A549 (cell line): ENCODE data around the gene ADD2. TPM values are rescaled to one million over a fixed set of nuclear protein-coding genes. Genes with fewer than 3 reads are reported as not detected.

Experiments
- ATAC-seq, 2 experiments: fragments of 200-7000 bp in 1 of 2; fragments of >200 bp in 1 of 2; cut with Nextera tagmentation in 1 of 2; cut with Tn5 transposase in 1 of 2; 3 replicates each; pipeline versions ENCODE4 v1.8.0 to v1.9.1; 2018 to 2020; ENCODE audit warnings: mild to moderate bottlenecking in 1 of 2, moderate library complexity in 1 of 2
- CTCF ChIA-PET: fragments of 300-600 bp; sonication (Branson Sonifier 250); formaldehyde crosslinking; extraction: SDS; loops from one replicate; lab custom pipeline; 2021; ENCODE audit warnings: antibody characterized with exemption, inconsistent platforms; lab: Yijun Ruan, JAX
- POLR2A ChIA-PET: fragments of 350-600 bp; formaldehyde crosslinking; extraction: SDS; loops from one replicate; lab custom pipeline; 2021; ENCODE audit warnings: antibody characterized with exemption, inconsistent platforms; lab: Yijun Ruan, JAX
- DNase-seq, 2 experiments: peaks; one replicate each; pipeline versions ENCODE4 v3.0.0 to v3.0.0-alpha.2; 2011 to 2016; ENCODE audit warnings: low read depth in 1 of 2, low spot score in 1 of 2
- FAIRE-seq: peaks from 2 replicates; lab custom pipeline; 2011; peaks lifted over from hg19 to GRCh38; lab: Jason Lieb, UNC
- H3K27ac ChIP-seq, 2 experiments: fragments of >200 bp; sonication (Bioruptor Twin); formaldehyde crosslinking; 3 replicates each; pipeline ENCODE4 v1.5.1; 2016 to 2017
- H3K4me1 ChIP-seq: fragments of >200 bp; sonication (Bioruptor Twin); formaldehyde crosslinking; 3 replicates; pipeline ENCODE4 v1.6.1; 2016
- H3K4me2 ChIP-seq: fragments of >200 bp; sonication (Bioruptor Twin); formaldehyde crosslinking; 3 replicates; pipeline ENCODE4 v1.6.1; 2016
- H3K4me3 ChIP-seq: fragments of >200 bp; sonication (Bioruptor Twin); formaldehyde crosslinking; 3 replicates; pipeline ENCODE4 v1.5.1; 2016
- H3K9me3 ChIP-seq: fragments of >200 bp; sonication (Bioruptor Twin); formaldehyde crosslinking; 3 replicates; pipeline ENCODE4 v1.6.1; 2016
- BHLHE40 ChIP-seq: IDR thresholded peaks from 2 replicates; pipeline ENCODE4 v1.6.1; 2012; ENCODE audit warnings: low read depth, low read length, inconsistent platforms
- CBX8 ChIP-seq: fragments of 200-600 bp; sonication (generic); IDR thresholded peaks from 2 replicates; pipeline ENCODE4 v1.6.1; 2016
- CEBPB ChIP-seq, 2 experiments: fragments of >200 bp in 1 of 2; sonication (Bioruptor Twin) in 1 of 2; formaldehyde crosslinking in 1 of 2; IDR thresholded peaks; 2 replicates each; pipeline ENCODE4 v1.6.1; 2012 to 2016
- CTCF ChIP-seq: fragments of >200 bp; sonication (Bioruptor Twin); formaldehyde crosslinking; IDR thresholded peaks from 3 replicates; pipeline ENCODE4 v1.5.1; 2016
- ELK1 ChIP-seq: fragments of 150-350 bp; IDR thresholded peaks from 2 replicates; pipeline ENCODE4 v1.6.1; 2014; ENCODE audit warnings: low read depth, mild to moderate bottlenecking, low read length
- EP300 ChIP-seq, 2 experiments: fragments of >200 bp; sonication (Bioruptor Twin); formaldehyde crosslinking; IDR thresholded peaks; 2 replicates in 1 of 2; 3 replicates in 1 of 2; pipeline ENCODE4 v1.6.1; 2016 to 2017
- ESRRA ChIP-seq: fragments of 150-350 bp; IDR thresholded peaks from 2 replicates; pipeline ENCODE4 v1.6.1; 2014; ENCODE audit warnings: mild to moderate bottlenecking, low read length, borderline replicate concordance
- HDAC2 ChIP-seq: fragments of 200-600 bp; sonication (generic); IDR thresholded peaks from 2 replicates; pipeline ENCODE4 v1.6.1; 2016
- HES2 ChIP-seq: fragments of >200 bp; sonication (Bioruptor Twin); formaldehyde crosslinking; IDR thresholded peaks from 2 replicates; pipeline ENCODE4 v1.6.1; 2016
- HOXA7 ChIP-seq: fragments of 250-450 bp; sonication (Bioruptor Pico); IDR thresholded peaks from 2 replicates; pipeline ENCODE4 v1.5.0; 2020; ENCODE audit warnings: mild to moderate bottlenecking, moderate library complexity
- HOXB5 ChIP-seq: fragments of 250-450 bp; sonication (Bioruptor Pico); IDR thresholded peaks from 2 replicates; pipeline ENCODE4 v1.5.0; 2020; ENCODE audit warnings: mild to moderate bottlenecking, moderate library complexity
- JUNB ChIP-seq: fragments of >200 bp; sonication (Bioruptor Twin); formaldehyde crosslinking; IDR thresholded peaks from 2 replicates; pipeline ENCODE4 v1.6.1; 2016
- KDM5A ChIP-seq: fragments of 200-600 bp; sonication (generic); IDR thresholded peaks from 2 replicates; pipeline ENCODE4 v1.6.1; 2016; ENCODE audit warnings: antibody characterized with exemption, mild to moderate bottlenecking
- NPAS2 ChIP-seq: fragments of 250-450 bp; sonication (Bioruptor Pico); IDR thresholded peaks from 2 replicates; pipeline ENCODE4 v1.8.0; 2022; ENCODE audit warnings: mild to moderate bottlenecking, moderate library complexity, borderline replicate concordance
- POLR2A ChIP-seq: IDR thresholded peaks from 2 replicates; pipeline ENCODE4 v1.6.1; 2012; ENCODE audit warnings: mild to moderate bottlenecking, low read length
- POLR2AphosphoS2 ChIP-seq: conservative IDR thresholded peaks from 2 replicates; pipeline ENCODE4 v1.6.1; 2012; ENCODE audit warnings: low read length, improper control_type of control experiment, inconsistent platforms
- RCOR1 ChIP-seq: fragments of 150-350 bp; IDR thresholded peaks from 2 replicates; pipeline ENCODE4 v1.6.1; 2014; ENCODE audit warnings: antibody characterized with exemption, low read length, low read depth
- RFX5 ChIP-seq: fragments of 450-650 bp; IDR thresholded peaks from 2 replicates; pipeline ENCODE4 v1.7.1; 2014; ENCODE audit warnings: antibody characterized with exemption, mild to moderate bottlenecking, moderate library complexity
- RNF2 ChIP-seq: fragments of 200-600 bp; sonication (generic); IDR thresholded peaks from 2 replicates; pipeline ENCODE4 v1.6.1; 2016; ENCODE audit warnings: low read depth, mild to moderate bottlenecking, antibody characterized with exemption, moderate library complexity, borderline replicate concordance
- SMC3 ChIP-seq: fragments of >200 bp; sonication (Bioruptor Twin); formaldehyde crosslinking; IDR thresholded peaks from 3 replicates; pipeline ENCODE4 v1.6.1; 2018; ENCODE audit warnings: inconsistent platforms
- TFCP2L1 ChIP-seq: fragments of 250-450 bp; sonication (Bioruptor Pico); IDR thresholded peaks from 2 replicates; pipeline ENCODE4 v1.5.0; 2021; ENCODE audit warnings: mild to moderate bottlenecking
- TP53 ChIP-seq: fragments of 250-450 bp; sonication (Bioruptor Pico); IDR thresholded peaks from 2 replicates; pipeline ENCODE4 v1.5.0; 2021; ENCODE audit warnings: mild to moderate bottlenecking, moderate library complexity
- ZC3H11A ChIP-seq: fragments of 450-650 bp; IDR thresholded peaks from 2 replicates; pipeline ENCODE4 v1.6.1; 2014; ENCODE audit warnings: antibody characterized with exemption, mild to moderate bottlenecking
- ZFP36 ChIP-seq: fragments of 450-650 bp; IDR thresholded peaks from 2 replicates; pipeline ENCODE4 v1.6.1; 2014; ENCODE audit warnings: borderline replicate concordance; ENCODE audit not compliant: partially characterized antibody
- ZNF302 ChIP-seq: fragments of 250-450 bp; sonication (Bioruptor Pico); IDR thresholded peaks from 2 replicates; pipeline ENCODE4 v1.9.0; 2021; ENCODE audit warnings: inconsistent platforms, mild to moderate bottlenecking, moderate library complexity
- ZSCAN20 ChIP-seq: fragments of 250-450 bp; sonication (Bioruptor Pico); IDR thresholded peaks from 2 replicates; pipeline ENCODE4 v1.8.0; 2022; ENCODE audit warnings: mild to moderate bottlenecking, moderate library complexity
- WGBS: methylation state at CpG from one replicate; pipeline ENCODE4 v1.1.6; 2017; ENCODE audit errors: missing lambda C conversion rate; 5-methylcytosine and 5-hydroxymethylcytosine counted together
- polyA plus RNA-seq, 4 experiments: library from polyadenylated mRNA; depleted of rRNA in 3 of 4; stranded (reverse); fragments of >200 nt; fragmentation: RNase III in 1 of 4; extraction: RNeasy Plus Mini Kit Qiagen cat#74134 plus additional on column Dnase treatment in 1 of 4; gene quantifications; 2 replicates in 3 of 4; 3 replicates in 1 of 4; pipeline ENCODE4 v1.2.3, GENCODE V29; 2011 to 2017
- TF ChIP-seq, protein P1 (sequence below): fragments of 200-600 bp; sonication (generic); IDR thresholded peaks from 2 replicates; pipeline ENCODE4 v1.6.1; 2016; ENCODE audit warnings: antibody characterized with exemption, mild to moderate bottlenecking, moderate library complexity

ADD2 gene
- polyA plus RNA-seq, 2 of the 4 experiments (the other 2 are of a cell fraction), result 18.0 to 25.5 TPM

DNA sequence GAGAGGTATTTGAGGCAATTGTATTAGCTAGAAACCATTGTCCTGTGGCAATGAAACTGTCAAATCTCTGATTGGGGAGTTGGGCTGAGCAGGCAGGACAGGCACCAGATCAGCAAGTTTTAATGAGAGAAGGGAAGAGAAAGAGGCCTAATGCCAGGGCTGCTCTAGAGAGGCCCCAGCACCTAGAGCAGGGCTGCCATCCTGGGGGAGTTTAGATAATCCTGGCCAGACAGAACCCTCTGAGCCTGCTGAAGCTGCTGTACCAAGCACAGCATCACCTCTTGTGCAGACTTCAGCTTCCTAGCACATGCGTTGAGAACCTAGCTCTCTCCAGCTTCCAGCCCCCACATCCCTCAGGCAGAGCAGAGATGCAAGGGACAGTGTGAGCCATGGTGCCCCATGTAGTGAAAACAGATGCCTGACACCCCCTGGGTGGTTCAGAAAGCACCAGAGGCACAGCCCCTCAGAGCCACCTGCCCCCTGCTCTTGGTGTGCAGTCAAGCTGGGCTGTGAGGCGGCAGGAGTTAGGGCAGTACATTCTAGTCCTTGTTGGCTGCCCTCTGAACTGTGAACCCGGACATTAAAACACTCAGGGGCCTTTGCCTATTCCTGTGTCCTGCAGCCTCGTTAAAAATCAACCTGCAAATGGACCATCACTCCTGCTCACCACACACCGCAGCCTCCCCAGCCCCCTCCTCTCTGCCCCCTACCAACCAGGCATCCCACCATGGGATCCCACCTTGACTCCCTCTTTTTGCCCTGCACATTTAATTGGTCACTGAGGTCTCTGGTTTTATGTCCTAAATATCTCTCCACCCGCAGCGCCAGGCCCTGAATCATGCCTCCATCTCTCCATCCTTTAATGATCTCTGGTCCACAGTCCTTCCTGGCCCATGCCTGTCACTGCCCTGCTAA, 52.7 kb downstream of the ADD2 start:
- Histone ChIP-seq H3K4me2 (no peak overlapping the region), H3K4me1 (no peaks in the 10 kb centered on the region), H3K27ac (no peak overlapping the region), H3K4me3 (no peak overlapping the region), H3K9me3 (no peaks in the 10 kb centered on the region)
- ChIA-PET CTCF (interaction anchor here (0.7 to 3.2 kb wide), 3 partner anchors 9 to 411 kb away, joined by 3 to 15 read pairs (median 3); no protein-coding TSS in a partner anchor), POLR2A (no interaction called here)
- 87% methylated on average over 7 of the region's 7 CpGs for WGBS
- TF ChIP-seq NPAS2 (no peak), RNF2 (no peak), ELK1 (no peak), POLR2AphosphoS2 (no peak), HDAC2 (no peak), TP53 (CRISPR knock-in tag) (no peak), HES2 (no peak), JUNB (no peak), KDM5A (no peak), HOXB5 (no peak), TFCP2L1 (CRISPR knock-in tag) (no peak), EP300 (IDR thresholded peaks at IDR 0.05) (no peak), RCOR1 (no peak), SMC3 (no peak), ZSCAN20 (CRISPR knock-in tag) (no peak), CEBPB (IDR thresholded peaks at IDR 0.05) (no peak), BHLHE40 (no peak), ZC3H11A (no peak), POLR2A (no peak)
- TF ChIP-seq, protein P1, sequence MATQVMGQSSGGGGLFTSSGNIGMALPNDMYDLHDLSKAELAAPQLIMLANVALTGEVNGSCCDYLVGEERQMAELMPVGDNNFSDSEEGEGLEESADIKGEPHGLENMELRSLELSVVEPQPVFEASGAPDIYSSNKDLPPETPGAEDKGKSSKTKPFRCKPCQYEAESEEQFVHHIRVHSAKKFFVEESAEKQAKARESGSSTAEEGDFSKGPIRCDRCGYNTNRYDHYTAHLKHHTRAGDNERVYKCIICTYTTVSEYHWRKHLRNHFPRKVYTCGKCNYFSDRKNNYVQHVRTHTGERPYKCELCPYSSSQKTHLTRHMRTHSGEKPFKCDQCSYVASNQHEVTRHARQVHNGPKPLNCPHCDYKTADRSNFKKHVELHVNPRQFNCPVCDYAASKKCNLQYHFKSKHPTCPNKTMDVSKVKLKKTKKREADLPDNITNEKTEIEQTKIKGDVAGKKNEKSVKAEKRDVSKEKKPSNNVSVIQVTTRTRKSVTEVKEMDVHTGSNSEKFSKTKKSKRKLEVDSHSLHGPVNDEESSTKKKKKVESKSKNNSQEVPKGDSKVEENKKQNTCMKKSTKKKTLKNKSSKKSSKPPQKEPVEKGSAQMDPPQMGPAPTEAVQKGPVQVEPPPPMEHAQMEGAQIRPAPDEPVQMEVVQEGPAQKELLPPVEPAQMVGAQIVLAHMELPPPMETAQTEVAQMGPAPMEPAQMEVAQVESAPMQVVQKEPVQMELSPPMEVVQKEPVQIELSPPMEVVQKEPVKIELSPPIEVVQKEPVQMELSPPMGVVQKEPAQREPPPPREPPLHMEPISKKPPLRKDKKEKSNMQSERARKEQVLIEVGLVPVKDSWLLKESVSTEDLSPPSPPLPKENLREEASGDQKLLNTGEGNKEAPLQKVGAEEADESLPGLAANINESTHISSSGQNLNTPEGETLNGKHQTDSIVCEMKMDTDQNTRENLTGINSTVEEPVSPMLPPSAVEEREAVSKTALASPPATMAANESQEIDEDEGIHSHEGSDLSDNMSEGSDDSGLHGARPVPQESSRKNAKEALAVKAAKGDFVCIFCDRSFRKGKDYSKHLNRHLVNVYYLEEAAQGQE, result no peak
- FAIRE-seq (no peak), DNase-seq (no peak), ATAC-seq (no peak; a peak in 2 of 6 replicates)

DNA sequence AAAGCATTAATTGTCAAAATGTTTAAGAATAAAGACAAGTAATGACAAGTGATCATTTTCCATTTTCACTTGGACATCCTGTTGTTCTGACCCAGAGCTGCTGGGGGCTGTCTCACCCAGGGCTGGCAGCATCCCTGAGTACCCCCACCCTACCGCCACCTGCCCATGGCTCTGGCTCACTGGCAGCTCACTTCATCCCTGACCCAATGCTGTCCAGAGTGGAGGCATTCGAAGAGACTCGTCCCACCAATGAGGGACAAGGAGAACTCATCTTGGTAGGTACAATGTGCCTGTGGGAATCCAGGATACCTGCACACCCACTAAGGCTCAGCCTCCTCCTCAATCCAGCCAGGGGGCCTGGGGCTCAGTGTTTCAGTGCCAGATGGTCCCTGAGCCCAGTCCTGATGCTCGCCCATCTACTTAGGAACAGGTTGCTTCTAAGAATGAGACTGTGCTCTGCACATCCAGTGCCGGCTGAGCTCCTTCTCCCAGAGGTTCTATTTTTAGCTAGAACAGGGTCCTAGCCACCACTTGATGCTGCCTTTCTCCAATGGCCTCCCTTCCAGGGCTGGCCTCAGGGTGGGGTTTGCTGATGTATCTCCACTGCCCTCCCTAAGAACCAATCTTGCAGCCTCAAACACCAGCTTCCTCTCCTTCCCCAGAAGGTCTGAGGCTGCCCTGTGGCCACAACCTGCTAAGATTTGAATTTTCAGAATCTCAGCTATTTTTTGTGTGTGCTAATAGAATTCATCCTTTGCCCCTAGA, 53.7 kb downstream of the ADD2 start:
- H3K4me1 ChIP-seq, result no peaks in the 10 kb centered on the region
- FAIRE-seq, result no peak
- CTCF ChIA-PET, result interaction anchor here (0.7 to 3.2 kb wide), 4 partner anchors 10 to 410 kb away, joined by 3 to 15 read pairs (median 3); no protein-coding TSS in a partner anchor
- TF ChIP-seq NPAS2 (no peak), HOXA7 (CRISPR knock-in tag) (no peak), ZSCAN20 (CRISPR knock-in tag) (no peak), ESRRA (no peak), CBX8 (no peak), POLR2A (no peak), TP53 (CRISPR knock-in tag) (no peak), CTCF (no peak), ZNF302 (no peak), HOXB5 (no peak), RFX5 (no peak), ZFP36 (no peak), RNF2 (no peak)
- TF ChIP-seq, all 56 proteins: peak for 0
- POLR2A ChIA-PET, result no interaction called here
- H3K27ac ChIP-seq, result no peak overlapping the region
- 89% methylated on average over 5 of the region's 5 CpGs for WGBS
- no peak overlapping the region for H3K4me3 ChIP-seq
- no peaks in the 10 kb centered on the region for H3K9me3 ChIP-seq
- ATAC-seq, result no peak
- no peak overlapping the region for H3K4me2 ChIP-seq
- DNase-seq, result no peak
